ENCODE results near the gene ELP5.

Gene ELP5

DNA sequence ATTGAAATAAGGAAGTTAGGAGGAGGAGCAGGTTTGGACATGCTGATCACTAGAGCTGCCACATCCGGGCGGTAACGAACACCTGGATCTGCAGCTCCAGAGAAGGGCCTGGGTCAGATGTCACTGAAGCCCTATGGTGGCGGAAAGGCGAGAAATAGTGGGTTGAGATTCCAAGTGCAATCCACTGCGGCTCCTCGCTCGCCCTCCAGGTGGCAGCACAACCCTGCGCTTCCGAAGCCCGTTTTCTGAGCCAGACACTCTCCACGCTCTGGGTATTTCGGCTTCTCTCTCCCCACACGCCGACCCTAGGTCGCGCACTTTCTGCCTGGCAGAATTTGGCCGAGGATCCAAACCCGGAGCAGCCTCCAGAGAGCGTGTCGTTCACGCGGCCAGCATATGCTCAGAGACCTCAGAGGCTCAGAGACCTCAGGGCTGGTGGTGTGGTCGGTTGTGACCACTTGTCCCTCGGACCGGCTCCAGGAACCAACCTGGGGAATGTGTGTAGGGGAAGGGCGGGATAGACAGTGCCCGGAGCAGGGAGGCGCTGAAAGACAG lies 28.6 kb downstream of the ELP5 start:
- DNase-seq = peak; percentile 61 to 97 (median 80)
- intact Hi-C loops (cut with DNase I) = loop anchor here (1.0 kb wide), 1 partner anchor 16 kb away; no protein-coding TSS in a partner anchor

DNA sequence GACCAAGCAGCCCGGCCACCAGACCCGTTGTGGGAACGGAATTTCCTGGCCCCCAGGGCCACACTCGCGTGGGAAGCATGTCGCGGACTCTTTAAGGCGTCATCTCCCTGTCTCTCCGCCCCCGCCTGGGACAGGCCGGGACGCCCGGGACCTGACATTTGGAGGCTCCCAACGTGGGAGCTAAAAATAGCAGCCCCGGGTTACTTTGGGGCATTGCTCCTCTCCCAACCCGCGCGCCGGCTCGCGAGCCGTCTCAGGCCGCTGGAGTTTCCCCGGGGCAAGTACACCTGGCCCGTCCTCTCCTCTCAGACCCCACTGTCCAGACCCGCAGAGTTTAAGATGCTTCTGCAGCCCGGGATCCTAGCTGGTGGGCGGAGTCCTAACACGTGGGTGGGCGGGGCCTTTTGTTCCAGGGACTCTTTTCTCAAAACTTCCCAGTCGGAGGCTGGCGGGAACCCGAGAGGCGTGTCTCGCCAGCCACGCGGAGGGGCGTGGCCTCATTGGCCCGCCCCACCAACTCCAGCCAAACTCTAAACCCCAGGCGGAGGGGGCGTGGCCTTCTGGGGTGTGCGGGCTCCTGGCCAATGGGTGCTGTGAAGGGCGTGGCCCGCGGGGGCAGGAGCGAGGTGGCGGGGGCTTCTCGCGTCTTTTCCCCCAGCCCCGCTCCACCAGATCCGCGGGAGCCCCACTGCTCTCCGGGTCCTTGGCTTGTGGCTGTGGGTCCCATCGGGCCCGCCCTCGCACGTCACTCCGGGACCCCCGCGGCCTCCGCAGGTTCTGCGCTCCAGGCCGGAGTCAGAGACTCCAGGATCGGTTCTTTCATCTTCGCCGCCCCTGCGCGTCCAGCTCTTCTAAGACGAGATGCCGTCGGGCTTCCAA lies 29.3 kb downstream of the ELP5 start, which contains the start of gene SLC2A4:
Gene SLC2A4 (plus strand): TSS at position 645 of the 879 bp plus-strand sequence. CDS start 217 bp downstream, at position 862.
- intact Hi-C loops (cut with DNase I) = no loop called here
- peak; percentile 39 to 93 (median 66) for DNase-seq

DNA sequence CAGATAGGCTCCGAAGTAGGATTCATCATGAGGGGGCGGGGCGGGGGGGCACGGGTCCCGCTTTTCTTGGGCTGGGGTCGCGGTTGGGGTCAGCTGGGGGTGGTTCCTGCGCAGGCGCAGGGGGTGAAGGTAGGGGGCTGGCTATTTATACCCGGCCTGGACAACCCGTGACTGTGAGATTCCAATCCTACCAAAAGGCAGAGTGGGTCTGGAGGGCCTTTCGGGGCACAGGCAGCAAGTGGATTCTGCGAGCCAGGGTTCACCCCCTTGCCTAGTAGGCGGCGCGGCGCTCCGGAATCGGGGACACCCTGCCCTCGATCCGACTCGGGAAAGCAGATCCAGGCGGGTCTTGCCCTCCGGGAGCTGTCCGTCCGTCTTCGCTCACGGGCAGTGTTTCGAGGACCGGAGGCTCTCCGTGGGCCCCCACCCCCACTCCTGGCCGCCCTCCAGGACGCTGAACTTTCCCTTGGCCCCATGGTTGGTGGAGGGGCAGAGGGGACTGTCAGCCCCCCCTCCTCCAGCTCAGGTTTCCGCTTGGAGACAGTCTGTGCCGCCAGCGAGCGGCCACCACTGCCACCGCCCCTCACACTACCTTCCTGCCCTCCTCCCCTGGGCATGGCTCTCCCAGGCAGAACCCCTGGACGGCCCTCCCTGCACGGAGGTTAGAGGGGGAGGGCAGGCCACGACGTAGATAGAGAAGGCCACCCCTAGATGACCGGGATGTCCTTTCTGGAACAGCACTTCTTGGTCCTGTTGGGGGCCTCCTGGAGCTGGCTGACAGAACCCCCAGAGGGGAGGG lies 30.1 kb downstream of the ELP5 start:
- intact Hi-C loops (cut with DNase I) = no loop called here
- peak in 1 of 10 donors; percentile 49 for DNase-seq

DNA sequence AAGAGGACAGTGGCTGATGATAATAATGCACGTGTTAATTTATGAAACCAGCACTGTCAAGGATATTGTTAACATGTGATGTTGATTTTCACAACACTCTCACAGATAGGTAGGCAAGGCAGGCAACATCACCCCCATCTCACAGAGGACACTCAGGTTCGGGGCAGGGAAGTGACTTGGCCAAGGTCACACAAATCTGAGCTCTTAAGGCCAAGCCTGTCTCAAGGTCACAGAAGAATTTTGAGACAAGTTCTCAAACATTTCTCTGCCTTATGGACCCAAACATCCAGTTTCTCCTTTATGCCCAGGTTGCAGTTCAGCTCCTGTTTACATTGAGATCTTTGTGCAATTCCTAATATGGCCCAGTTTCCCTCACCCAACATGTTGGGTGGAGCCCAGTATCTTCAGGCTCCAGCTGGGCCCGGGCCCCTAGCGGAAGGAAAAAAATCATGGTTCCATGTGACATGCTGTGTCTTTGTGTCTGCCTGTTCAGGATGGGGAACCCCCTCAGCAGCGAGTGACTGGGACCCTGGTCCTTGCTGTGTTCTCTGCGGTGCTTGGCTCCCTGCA lies 30.8 kb downstream of the ELP5 start:
- intact Hi-C loops (cut with DNase I) = no loop called here

DNA sequence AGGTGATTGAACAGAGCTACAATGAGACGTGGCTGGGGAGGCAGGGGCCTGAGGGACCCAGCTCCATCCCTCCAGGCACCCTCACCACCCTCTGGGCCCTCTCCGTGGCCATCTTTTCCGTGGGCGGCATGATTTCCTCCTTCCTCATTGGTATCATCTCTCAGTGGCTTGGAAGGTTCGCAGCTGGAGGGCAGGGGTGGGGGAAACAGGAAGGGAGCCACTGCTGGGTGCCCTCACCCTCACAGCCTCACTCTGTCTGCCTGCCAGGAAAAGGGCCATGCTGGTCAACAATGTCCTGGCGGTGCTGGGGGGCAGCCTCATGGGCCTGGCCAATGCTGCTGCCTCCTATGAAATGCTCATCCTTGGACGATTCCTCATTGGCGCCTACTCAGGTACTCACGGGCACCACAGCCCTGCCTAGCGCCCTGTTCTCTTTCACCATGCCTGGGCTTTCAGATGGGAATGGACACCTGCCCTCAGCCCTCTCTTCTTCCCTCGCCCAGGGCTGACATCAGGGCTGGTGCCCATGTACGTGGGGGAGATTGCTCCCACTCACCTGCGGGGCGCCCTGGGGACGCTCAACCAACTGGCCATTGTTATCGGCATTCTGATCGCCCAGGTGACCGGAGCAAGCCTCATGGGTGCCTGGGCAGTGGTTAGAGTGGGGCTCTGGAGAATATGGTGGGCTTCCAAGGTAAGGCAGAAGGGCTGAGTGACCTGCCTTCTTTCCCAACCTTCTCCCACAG lies 31.6 kb downstream of the ELP5 start:
- intact Hi-C loops (cut with DNase I) = no loop called here
- DNase-seq = no peak

More for the DNA sequence above, 30.8 kb downstream of the ELP5 start:
- peak in 1 of 10 donors; percentile 22 for DNase-seq

DNA sequence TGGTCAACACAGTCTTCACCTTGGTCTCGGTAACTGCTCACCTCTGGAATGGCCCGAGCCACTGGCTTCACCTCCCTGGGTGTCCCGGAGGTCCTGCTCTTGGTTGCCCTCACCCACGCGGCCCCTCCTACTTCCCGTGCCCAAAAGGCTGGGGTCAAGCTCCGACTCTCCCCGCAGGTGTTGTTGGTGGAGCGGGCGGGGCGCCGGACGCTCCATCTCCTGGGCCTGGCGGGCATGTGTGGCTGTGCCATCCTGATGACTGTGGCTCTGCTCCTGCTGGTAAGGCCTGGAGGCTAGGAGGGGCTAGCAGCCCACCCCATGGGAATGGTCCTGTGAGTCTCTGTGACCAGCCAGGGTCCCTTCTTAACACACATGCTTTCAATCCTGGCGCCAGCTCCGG lies 32.9 kb downstream of the ELP5 start:
- intact Hi-C loops (cut with DNase I) = no loop called here

DNA sequence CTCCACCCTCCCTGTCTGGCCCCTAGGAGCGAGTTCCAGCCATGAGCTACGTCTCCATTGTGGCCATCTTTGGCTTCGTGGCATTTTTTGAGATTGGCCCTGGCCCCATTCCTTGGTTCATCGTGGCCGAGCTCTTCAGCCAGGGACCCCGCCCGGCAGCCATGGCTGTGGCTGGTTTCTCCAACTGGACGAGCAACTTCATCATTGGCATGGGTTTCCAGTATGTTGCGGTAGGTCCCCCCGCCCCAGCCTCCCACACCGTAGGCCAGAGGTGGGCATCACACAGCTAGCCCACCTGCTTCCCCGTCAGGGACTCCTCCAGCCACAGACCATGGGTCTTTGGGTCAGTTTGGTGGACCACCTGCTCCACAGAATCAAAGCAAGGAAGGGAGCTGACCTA lies 33.7 kb downstream of the ELP5 start:
- DNase-seq = peak in 1 of 10 donors; percentile 52
- intact Hi-C loops (cut with DNase I) = no loop called here

More for the DNA sequence above, 32.9 kb downstream of the ELP5 start:
- no peak for DNase-seq

DNA sequence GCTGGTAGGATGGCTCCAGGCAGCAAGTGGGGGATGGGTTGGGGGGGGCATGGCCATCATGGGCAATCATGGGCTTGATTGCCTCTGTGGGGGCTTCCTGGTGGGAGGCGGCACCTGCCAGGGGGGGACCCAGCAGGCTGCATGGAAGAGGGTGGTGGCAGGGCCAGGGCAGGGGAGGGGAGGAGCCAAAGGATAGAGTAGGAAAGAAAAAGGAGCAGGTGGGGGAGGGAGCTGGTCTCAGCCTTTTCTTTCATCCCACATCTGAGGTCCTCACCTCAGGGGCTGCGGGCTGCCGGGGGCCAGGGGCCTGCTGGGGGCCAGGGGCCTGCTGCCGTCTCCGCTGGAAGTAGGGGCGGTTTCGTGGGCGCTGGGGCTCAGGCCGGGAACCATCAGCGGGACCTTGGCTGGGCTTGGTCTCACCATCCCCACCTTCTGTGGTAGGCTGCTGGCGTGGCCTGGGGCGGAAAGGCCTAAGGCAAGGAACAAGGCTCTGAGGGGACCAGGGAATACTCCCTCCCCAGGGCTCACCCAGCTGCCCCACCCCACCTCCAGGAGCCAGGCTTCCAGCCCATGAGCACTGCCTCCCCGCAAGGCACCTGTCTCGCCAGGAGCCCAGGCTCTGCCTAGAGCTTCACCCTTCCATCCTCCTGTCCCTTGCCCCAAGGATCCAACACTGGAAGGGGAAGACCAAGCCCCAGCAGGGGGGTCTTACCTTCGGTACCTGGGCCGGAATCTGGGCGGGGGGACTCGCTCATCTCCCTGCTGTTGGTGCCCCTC lies 37.4 kb downstream of the ELP5 start:
- intact Hi-C loops (cut with DNase I) = no loop called here
- DNase-seq = no peak

DNA sequence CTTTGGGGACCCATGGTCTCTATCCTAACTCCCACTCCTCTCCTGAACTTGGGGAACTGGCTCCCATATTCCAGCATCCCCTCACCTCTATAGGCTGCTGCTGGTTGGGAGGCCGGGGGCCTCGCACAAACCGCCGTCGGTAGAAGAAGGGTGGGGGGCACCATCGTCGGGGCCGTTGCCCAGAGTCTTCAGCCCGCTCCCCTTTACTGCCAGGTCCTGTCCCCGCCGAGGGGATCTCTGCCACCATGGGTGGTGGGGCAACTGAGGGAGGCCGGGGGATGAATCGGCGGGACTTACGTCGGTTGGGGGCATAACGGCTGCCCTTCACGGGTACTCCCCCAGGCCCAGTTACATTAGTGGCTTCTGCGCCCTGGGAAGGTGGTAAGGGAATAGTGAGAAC lies 38.2 kb downstream of the ELP5 start:
- intact Hi-C loops (cut with DNase I) = no loop called here
- DNase-seq = no peak

DNA sequence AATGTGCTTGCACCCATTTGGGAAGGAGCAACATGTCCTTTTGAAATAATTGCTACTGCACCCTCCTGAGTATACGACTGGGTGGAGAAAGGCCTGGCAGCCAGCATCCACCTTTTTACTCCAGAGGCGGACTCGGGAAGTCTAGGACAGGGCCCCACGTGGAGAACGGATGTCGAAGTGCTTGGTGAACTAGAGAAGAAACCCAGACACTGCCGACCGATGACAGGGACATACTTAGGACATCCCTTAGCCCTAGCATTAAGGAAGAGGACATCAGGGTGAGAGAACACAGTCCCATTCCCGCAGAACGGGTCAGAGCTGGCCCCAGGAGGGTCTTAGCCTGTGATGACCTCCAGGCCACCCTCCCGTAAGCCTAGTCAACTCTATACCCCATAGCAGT lies 38.7 kb downstream of the ELP5 start:
- peak in 1 of 10 donors; percentile 54 for DNase-seq
- intact Hi-C loops (cut with DNase I) = no loop called here

DNA sequence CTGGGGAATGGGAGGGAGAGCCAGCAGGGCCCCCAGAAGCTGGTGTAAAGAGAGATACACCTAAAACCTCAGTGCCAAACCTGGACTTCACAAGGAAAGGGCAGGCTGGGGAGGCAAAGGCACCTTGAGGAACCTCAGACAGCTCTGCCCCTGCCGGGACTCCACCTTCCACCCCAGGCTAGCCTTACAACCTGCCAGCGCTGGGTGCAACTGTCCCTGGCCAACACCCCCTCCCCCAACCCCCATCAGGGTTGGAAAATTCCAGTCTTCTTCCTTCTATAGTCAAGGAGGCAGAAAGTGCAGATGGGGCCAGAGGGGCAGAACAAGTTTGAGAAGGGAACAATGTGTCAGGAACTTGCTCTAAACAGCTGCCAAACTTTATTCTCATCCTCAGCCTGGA lies 40.2 kb downstream of the ELP5 start:
- intact Hi-C loops (cut with DNase I) = no loop called here
- peak in 2 of 10 donors; percentile 16 to 26 for DNase-seq

DNA sequence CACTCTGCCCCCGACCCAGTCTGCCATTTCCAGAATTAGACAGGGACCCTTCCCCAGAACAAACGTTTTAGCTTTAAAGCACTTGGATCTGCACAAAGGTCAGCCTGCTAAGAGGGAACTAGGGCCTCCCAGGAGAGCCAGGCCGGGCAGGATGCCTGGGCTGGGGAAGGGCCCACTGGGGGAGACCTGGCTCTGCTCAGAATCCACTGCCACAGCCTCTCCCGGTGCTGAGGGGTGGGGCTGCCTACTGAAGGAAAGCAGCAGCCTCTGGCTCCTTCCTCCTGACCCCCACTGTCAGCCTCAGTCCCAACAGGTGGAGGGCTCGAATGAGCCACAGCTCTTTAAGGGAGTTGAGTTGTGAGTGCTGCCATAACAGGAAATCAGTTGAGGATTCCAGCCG lies 40.7 kb downstream of the ELP5 start:
- peak in 2 of 10 donors; percentile 55 to 75 for DNase-seq
- intact Hi-C loops (cut with DNase I) = no loop called here

DNA sequence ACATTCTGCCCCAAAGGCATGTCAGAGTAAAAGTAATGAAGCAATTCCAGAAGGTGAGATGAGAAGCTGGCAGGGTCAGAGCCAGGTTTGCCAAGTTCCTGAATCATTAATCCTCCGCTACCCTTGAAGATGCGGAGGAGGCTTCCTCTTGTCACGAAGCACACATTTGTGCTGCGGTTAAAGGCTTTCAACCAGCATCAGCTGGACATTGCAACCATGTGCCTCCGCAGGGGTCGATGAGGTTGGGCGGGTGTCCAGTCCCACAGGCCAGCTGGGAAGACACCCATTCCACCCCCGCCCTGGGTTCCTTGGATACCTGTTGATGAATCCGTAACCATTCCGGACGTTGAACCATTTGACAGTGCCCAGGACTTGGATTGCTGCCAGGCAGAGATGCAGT lies 41.1 kb downstream of the ELP5 start:
- intact Hi-C loops (cut with DNase I) = no loop called here
- peak in 2 of 10 donors; percentile 30 to 36 for DNase-seq

DNA sequence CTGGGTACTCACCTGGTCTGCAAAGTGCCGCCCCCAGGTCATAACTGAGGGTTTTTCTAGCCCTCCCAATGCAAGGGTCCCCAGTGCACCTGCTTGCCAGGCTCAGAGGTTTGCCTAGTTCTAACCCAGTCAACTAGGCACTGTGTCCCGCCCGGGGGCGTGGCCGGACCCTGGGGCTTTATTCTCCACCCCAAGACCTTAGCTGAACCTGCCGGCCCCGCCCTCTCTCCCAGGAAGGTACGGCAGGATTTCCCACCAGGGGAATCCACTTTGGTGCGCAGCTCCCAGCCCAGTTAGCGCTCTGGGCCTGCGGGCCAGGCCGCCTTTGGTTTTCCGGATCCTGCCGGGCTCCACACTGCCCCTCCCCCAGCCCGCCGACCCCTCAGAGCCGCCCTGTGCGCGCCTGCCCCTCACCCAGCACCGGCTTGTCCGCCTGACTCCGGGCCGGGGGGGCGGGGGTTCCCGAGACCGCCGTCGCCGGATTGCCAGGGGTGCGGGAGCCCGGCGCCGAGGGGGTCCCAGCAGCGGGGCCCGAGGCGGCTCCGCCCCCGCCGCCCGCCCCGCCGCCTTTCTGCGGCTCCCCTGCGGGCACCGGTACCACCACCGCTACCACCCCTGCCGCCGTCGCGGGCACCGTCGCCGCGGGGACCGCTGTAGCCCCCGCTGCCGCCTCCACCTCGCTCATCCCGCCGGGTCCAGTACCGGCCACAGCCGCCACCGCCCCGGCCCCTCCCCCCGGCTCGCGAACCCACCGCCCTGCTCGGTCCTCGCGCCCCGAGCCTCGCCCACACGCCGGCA lies 42.0 kb downstream of the ELP5 start:
- peak in 2 of 10 donors; percentile 64 to 66 for DNase-seq
- intact Hi-C loops (cut with DNase I) = no loop called here

DNA sequence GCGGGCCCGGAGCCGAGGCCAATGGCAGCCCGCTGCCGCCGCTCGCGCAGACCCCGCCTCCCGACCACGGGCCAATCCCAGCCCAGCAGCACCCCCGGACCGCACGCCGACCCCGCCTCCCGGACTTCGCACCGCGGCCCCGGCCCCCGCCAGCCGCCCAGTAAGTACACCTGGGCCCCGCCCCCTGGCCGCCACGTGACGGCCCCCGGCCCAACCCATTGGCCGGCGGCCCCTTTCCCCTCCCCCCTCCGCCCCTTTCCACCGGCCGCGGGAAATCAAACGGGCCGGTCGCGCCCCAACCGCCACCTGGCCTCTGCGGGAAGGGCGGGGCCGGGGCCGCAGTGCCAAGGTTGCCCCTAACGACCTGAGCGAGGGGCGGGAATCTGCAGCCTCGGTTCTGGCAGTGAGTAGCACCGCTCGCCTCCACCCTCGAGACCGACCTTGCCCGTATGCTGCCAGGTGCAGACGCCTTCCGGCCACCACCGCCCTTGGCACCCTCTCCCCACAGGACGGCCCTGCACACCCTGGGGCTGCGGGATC lies 42.7 kb downstream of the ELP5 start, which contains the start of gene YBX2:
Gene YBX2 (minus strand): TSS at position 26 of the 540 bp plus-strand sequence. CDS start 139 bp downstream, outside the sequence.
- intact Hi-C loops (cut with DNase I) = loop anchor here (5.0 kb wide), 1 partner anchor 247 kb away; no protein-coding TSS in a partner anchor
- peak in 6 of 10 donors; percentile 6 to 88 (median 39) for DNase-seq

DNA sequence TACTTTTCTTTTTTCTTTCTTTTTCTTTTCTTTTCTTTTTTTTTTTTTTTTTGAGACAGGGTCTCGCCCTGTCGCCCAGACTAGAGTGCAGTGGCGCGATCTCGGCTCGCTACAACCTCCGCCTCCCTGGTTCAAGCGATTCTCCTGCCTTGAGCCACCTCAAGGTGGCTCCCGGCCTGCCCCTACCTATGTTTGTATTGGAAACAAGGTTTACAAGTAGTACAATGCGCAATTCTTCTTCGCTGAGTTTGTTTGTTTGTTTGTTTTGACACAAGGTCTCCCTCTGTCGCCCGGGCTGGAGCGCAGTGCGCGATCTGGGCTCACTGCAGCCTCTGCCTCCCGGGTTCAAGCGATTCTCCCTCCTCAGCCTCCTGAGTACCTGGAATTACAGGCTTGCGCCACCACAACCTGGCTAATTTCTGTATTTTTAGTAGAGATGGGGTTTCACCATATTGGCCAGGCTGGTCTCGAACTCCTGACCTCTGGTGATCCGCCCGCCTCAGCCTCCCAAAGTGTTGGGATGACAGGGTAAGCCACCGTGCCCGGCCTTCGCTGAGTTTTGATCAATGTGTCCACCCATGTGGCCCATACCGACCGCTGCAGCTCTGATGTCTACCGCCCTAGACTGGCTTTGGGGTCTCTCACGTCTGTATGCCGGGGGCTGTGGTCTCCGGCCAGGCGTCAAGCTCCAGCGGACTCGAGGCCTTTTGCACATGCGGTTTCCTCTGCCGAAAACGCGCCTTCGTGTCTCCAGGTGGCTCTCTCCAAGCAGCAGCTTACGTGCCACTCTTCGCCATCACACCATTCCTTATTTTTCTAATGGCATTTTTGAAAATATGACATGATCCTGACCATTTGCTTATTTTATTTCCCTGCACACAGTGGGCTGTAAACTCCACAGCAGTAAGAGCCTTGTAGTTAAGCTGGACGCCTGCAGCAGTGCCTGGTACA lies 43.5 kb downstream of the ELP5 start:
- intact Hi-C loops (cut with DNase I) = loop anchor here (1.0 to 5.0 kb wide), 2 partner anchors 15 to 248 kb away; no protein-coding TSS in a partner anchor
- no peak for DNase-seq

Measured in posterior cingulate gyrus (tissue), 11 donors.